ENCODE results near the gene OR5H14.

- TF ChIP-seq ZNF24 (IDR thresholded peaks at IDR 0.05) (no peak), EGR1 (IDR thresholded peaks at IDR 0.05; ENCODE audit: borderline replicate concordance in 1 of 2, low read depth in 2 of 2, low read length in 2 of 2) (no peak), POLR2AphosphoS5 (IDR thresholded peaks at IDR 0.05; ENCODE audit: low read length) (no peak), MXI1 (IDR thresholded peaks at IDR 0.05; ENCODE audit: low read depth, low read length) (no peak), POLR2A (IDR thresholded peaks at IDR 0.05; ENCODE audit: low read depth, low read length) (no peak), BHLHE40 (IDR thresholded peaks at IDR 0.05; ENCODE audit: borderline replicate concordance in 1 of 2, low read depth in 2 of 2, low read length in 1 of 2) (no peak), RCOR1 (conservative IDR thresholded peaks at IDR 0.05; ENCODE audit: low read depth, low read length) (no peak), RFX5 (IDR thresholded peaks at IDR 0.05; ENCODE audit: low read depth, low read length) (no peak), SIX5 (IDR thresholded peaks at IDR 0.05; ENCODE audit: low read depth, low read length, severe bottlenecking) (no peak), ETV6 (conservative IDR thresholded peaks at IDR 0.05 in 1 of 2, IDR thresholded peaks at IDR 0.05 in 1 of 2; ENCODE audit: borderline replicate concordance in 1 of 2, low read depth in 1 of 2) (no peak)
- TF ChIP-seq, protein P1, sequence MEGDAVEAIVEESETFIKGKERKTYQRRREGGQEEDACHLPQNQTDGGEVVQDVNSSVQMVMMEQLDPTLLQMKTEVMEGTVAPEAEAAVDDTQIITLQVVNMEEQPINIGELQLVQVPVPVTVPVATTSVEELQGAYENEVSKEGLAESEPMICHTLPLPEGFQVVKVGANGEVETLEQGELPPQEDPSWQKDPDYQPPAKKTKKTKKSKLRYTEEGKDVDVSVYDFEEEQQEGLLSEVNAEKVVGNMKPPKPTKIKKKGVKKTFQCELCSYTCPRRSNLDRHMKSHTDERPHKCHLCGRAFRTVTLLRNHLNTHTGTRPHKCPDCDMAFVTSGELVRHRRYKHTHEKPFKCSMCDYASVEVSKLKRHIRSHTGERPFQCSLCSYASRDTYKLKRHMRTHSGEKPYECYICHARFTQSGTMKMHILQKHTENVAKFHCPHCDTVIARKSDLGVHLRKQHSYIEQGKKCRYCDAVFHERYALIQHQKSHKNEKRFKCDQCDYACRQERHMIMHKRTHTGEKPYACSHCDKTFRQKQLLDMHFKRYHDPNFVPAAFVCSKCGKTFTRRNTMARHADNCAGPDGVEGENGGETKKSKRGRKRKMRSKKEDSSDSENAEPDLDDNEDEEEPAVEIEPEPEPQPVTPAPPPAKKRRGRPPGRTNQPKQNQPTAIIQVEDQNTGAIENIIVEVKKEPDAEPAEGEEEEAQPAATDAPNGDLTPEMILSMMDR (IDR thresholded peaks at IDR 0.05 in 2 of 3, conservative IDR thresholded peaks at IDR 0.05 in 1 of 3; ENCODE audit: control insufficient read depth in 2 of 3, extremely low read depth in 1 of 3, insufficient read depth in 1 of 3, low read depth in 3 of 3, low read length in 3 of 3): no peak
- TF ChIP-seq, protein P2, sequence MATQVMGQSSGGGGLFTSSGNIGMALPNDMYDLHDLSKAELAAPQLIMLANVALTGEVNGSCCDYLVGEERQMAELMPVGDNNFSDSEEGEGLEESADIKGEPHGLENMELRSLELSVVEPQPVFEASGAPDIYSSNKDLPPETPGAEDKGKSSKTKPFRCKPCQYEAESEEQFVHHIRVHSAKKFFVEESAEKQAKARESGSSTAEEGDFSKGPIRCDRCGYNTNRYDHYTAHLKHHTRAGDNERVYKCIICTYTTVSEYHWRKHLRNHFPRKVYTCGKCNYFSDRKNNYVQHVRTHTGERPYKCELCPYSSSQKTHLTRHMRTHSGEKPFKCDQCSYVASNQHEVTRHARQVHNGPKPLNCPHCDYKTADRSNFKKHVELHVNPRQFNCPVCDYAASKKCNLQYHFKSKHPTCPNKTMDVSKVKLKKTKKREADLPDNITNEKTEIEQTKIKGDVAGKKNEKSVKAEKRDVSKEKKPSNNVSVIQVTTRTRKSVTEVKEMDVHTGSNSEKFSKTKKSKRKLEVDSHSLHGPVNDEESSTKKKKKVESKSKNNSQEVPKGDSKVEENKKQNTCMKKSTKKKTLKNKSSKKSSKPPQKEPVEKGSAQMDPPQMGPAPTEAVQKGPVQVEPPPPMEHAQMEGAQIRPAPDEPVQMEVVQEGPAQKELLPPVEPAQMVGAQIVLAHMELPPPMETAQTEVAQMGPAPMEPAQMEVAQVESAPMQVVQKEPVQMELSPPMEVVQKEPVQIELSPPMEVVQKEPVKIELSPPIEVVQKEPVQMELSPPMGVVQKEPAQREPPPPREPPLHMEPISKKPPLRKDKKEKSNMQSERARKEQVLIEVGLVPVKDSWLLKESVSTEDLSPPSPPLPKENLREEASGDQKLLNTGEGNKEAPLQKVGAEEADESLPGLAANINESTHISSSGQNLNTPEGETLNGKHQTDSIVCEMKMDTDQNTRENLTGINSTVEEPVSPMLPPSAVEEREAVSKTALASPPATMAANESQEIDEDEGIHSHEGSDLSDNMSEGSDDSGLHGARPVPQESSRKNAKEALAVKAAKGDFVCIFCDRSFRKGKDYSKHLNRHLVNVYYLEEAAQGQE (IDR thresholded peaks at IDR 0.05; ENCODE audit: low read depth, low read length): no peak
- TF ChIP-seq, protein P3, sequence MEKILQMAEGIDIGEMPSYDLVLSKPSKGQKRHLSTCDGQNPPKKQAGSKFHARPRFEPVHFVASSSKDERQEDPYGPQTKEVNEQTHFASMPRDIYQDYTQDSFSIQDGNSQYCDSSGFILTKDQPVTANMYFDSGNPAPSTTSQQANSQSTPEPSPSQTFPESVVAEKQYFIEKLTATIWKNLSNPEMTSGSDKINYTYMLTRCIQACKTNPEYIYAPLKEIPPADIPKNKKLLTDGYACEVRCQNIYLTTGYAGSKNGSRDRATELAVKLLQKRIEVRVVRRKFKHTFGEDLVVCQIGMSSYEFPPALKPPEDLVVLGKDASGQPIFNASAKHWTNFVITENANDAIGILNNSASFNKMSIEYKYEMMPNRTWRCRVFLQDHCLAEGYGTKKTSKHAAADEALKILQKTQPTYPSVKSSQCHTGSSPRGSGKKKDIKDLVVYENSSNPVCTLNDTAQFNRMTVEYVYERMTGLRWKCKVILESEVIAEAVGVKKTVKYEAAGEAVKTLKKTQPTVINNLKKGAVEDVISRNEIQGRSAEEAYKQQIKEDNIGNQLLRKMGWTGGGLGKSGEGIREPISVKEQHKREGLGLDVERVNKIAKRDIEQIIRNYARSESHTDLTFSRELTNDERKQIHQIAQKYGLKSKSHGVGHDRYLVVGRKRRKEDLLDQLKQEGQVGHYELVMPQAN (conservative IDR thresholded peaks at IDR 0.05): no peak
- TF ChIP-seq, protein P4, sequence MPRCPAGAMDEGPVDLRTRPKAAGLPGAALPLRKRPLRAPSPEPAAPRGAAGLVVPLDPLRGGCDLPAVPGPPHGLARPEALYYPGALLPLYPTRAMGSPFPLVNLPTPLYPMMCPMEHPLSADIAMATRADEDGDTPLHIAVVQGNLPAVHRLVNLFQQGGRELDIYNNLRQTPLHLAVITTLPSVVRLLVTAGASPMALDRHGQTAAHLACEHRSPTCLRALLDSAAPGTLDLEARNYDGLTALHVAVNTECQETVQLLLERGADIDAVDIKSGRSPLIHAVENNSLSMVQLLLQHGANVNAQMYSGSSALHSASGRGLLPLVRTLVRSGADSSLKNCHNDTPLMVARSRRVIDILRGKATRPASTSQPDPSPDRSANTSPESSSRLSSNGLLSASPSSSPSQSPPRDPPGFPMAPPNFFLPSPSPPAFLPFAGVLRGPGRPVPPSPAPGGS (IDR thresholded peaks at IDR 0.05; ENCODE audit: borderline replicate concordance, insufficient read depth, low read depth, low read length, poor library complexity, severe bottlenecking): no peak
These were observed 10.6 kb upstream of the OR5H14 start for GRCh38 chr3:98136631-98137030.

All from GM12878 (cell line).